Endodermal cell (in vitro differentiated cells): ENCODE data around the gene MLH3. TPM values are rescaled to one million over a fixed set of nuclear protein-coding genes. Genes with fewer than 3 reads are reported as not detected.

Source experiments
- DNase-seq: peaks from one replicate; pipeline ENCODE4 v3.0.0-alpha.2; 2017
- H3K27ac ChIP-seq: 2 replicates; pipeline ENCODE4 v1.5.1; 2013; ENCODE audit warnings: mild to moderate bottlenecking, low read depth, low read length, moderate library complexity
- H3K27me3 ChIP-seq: 2 replicates; pipeline ENCODE4 v1.6.1; 2013; ENCODE audit warnings: mild to moderate bottlenecking, low read length, moderate library complexity; ENCODE audit not compliant: insufficient read depth, control insufficient read depth, poor library complexity, severe bottlenecking
- H3K36me3 ChIP-seq: 2 replicates; pipeline ENCODE4 v1.7.0; 2013; ENCODE audit warnings: mild to moderate bottlenecking, low read length, moderate library complexity; ENCODE audit not compliant: control insufficient read depth, insufficient read depth
- H3K4me1 ChIP-seq: one replicate; pipeline ENCODE4 v1.7.0; 2013; ENCODE audit warnings: low read length; ENCODE audit not compliant: control insufficient read depth, insufficient read depth
- H3K4me3 ChIP-seq: 2 replicates; pipeline ENCODE4 v1.5.1; 2013; ENCODE audit warnings: mild to moderate bottlenecking, low read length, moderate library complexity
- H3K9ac ChIP-seq: 2 replicates; pipeline ENCODE4 v1.6.1; 2013; ENCODE audit warnings: mild to moderate bottlenecking, low read length, moderate library complexity; ENCODE audit not compliant: poor library complexity, severe bottlenecking; ENCODE audit errors: extremely low read depth
- H3K9me3 ChIP-seq: 2 replicates; pipeline ENCODE4 v1.6.1; 2013; ENCODE audit warnings: mild to moderate bottlenecking, low read length, moderate library complexity; ENCODE audit not compliant: control insufficient read depth
- H3K27ac Mint-ChIP-seq: 2 replicates; pipeline ENCODE4 v1.8.0; 2020; ENCODE audit warnings: mixed read lengths
- H3K27me3 Mint-ChIP-seq: 2 replicates; pipeline ENCODE4 v1.8.0; 2021; ENCODE audit warnings: mild to moderate bottlenecking, mixed read lengths; ENCODE audit not compliant: insufficient read depth
- H3K36me3 Mint-ChIP-seq: 2 replicates; pipeline ENCODE4 v1.8.0; 2020; ENCODE audit warnings: low read depth, mixed read lengths
- H3K4me1 Mint-ChIP-seq: 2 replicates; pipeline ENCODE4 v1.8.0; 2020; ENCODE audit warnings: mixed read lengths
- H3K4me3 Mint-ChIP-seq: 2 replicates; pipeline ENCODE4 v1.8.0; 2020; ENCODE audit warnings: mild to moderate bottlenecking, moderate library complexity, mixed read lengths
- H3K9me3 Mint-ChIP-seq: 2 replicates; pipeline ENCODE4 v1.8.0; 2020; ENCODE audit warnings: mild to moderate bottlenecking, mixed read lengths
- CTCF ChIP-seq: fragments of 200-600 bp; sonication (generic); conservative IDR thresholded peaks from 2 replicates; pipeline ENCODE4 v1.5.0; 2021; ENCODE audit warnings: antibody characterized with exemption, mild to moderate bottlenecking
- WGBS, 2 experiments: methylation state at CpG; one replicate each; pipeline versions ENCODE4 v1.1.5 to v1.1.7; 2013; ENCODE audit warnings: missing lambda C conversion rate in 2 of 2, mixed read lengths in 1 of 2; ENCODE audit not compliant: insufficient coverage in 1 of 2, insufficient read length in 1 of 2; 5-methylcytosine and 5-hydroxymethylcytosine counted together
- total RNA-seq, 2 donors: library from RNA; stranded (reverse); fragmentation: NEBNext Ultra II Directional in 1 of 2; extraction: Animal tissue kit (Norgen Biotek cat#: 25700) in 1 of 2; gene quantifications; 2 replicates in 1 of 2; 3 replicates in 1 of 2; pipeline ENCODE4 v1.2.1, GENCODE V29; 2021

MLH3 gene
- total RNA-seq, 2 donors from 2014 or later = 18.7 to 34.6 TPM

- no peak for DNase-seq
- H3K9ac ChIP-seq = no peak overlapping the region
- peaks cover 49% of the 10 kb centered on the region for H3K36me3 ChIP-seq
- Mint-ChIP-seq H3K4me3 (no peak overlapping the region), H3K36me3 (peaks cover 52% of the 10 kb centered on the region), H3K27ac (no peak overlapping the region), H3K9me3 (no peaks in the 10 kb centered on the region), H3K27me3 (no peaks in the 10 kb centered on the region), H3K4me1 (no peaks in the 10 kb centered on the region)
- no peak overlapping the region for H3K27ac ChIP-seq
- no peaks in the 10 kb centered on the region for H3K27me3 ChIP-seq
- no peaks in the 10 kb centered on the region for H3K9me3 ChIP-seq
- no peak overlapping the region for H3K4me3 ChIP-seq
- no peak for TF ChIP-seq CTCF
- no peaks in the 10 kb centered on the region for H3K4me1 ChIP-seq
- WGBS, 2 experiments = 85 to 90% methylated on average over 5 of the region's 5 CpGs
Measured at GRCh38 chr14:75084513-75084912, 33.2 kb upstream of the MLH3 start.

GRCh38 chr14:75083271-75083670 lies 32.0 kb upstream of the MLH3 start:
- Histone ChIP-seq H3K36me3 (peaks cover 48% of the 10 kb centered on the region), H3K4me1 (peaks cover 2% of the 10 kb centered on the region), H3K9ac (no peak overlapping the region), H3K9me3 (no peaks in the 10 kb centered on the region), H3K27ac (no peak overlapping the region), H3K27me3 (no peaks in the 10 kb centered on the region), H3K4me3 (no peak overlapping the region)
- DNase-seq = no peak
- whole genome bisulfite sequencing, 2 experiments = 100% methylated on average over 1 of the region's 1 CpG
- no peak for TF ChIP-seq CTCF
- no peak overlapping the region for H3K4me3 Mint-ChIP-seq
- H3K36me3 Mint-ChIP-seq = peaks cover 48% of the 10 kb centered on the region
- no peaks in the 10 kb centered on the region for H3K27me3 Mint-ChIP-seq
- H3K4me1 Mint-ChIP-seq = no peaks in the 10 kb centered on the region
- H3K27ac Mint-ChIP-seq = no peak overlapping the region
- no peaks in the 10 kb centered on the region for H3K9me3 Mint-ChIP-seq

DNA sequence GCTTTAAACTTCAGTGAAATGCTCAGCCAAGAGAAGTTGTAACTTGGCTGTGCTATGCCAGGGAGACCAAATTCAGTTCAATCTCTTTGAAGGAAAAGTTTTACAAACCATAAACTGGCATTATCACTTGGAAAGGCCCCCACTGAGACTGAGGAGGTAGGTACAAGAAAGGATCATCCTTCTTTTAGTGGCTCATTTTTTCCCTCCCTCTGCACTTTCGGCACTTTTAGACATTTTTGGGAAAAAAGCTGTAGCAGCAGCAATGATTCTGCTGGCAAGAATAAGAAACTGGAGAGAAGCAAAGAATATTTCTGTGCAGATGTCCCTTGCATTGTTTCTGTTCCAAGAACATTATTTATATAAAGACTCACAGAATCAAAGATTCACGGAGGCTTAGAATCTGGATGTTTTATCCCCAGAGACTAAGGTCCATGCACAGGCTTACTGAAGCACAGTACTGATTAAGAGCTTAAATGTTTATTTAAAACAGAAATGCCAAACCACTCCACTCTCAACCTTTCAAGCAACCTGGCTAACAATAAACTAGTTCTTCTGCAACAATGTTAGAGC lies 30.5 kb upstream of the MLH3 start:
- WGBS, 2 experiments = 85% methylated on average over 2 of the region's 2 CpGs; no CpG with 5 or more reads in 1 of the 2 experiments
- Histone ChIP-seq H3K36me3 (peaks cover 33% of the 10 kb centered on the region), H3K4me1 (peaks cover 2% of the 10 kb centered on the region), H3K9me3 (no peaks in the 10 kb centered on the region), H3K9ac (no peak overlapping the region), H3K27me3 (no peaks in the 10 kb centered on the region), H3K27ac (no peak overlapping the region), H3K4me3 (no peak overlapping the region)
- no peak for DNase-seq
- H3K27me3 Mint-ChIP-seq = no peaks in the 10 kb centered on the region
- no peaks in the 10 kb centered on the region for H3K4me1 Mint-ChIP-seq
- no peaks in the 10 kb centered on the region for H3K9me3 Mint-ChIP-seq
- peaks cover 33% of the 10 kb centered on the region for H3K36me3 Mint-ChIP-seq
- no peak overlapping the region for H3K27ac Mint-ChIP-seq
- no peak overlapping the region for H3K4me3 Mint-ChIP-seq
- TF ChIP-seq CTCF = no peak
